DLD1 (cell line): ENCODE results near the gene FURIN.
"Not testable (repeated sequence)": the region's sequence is repeated elsewhere in the genome, so short reads cannot be mapped to it uniquely, and the experiment has no call there.

Experiments used
- in situ Hi-C: cut with HindIII; loops from 2 replicates; pipeline ENCODE4 v1.10.0; 2017; ENCODE audit warnings: low sequenced_read_pairs

The FURIN gene

DNA sequence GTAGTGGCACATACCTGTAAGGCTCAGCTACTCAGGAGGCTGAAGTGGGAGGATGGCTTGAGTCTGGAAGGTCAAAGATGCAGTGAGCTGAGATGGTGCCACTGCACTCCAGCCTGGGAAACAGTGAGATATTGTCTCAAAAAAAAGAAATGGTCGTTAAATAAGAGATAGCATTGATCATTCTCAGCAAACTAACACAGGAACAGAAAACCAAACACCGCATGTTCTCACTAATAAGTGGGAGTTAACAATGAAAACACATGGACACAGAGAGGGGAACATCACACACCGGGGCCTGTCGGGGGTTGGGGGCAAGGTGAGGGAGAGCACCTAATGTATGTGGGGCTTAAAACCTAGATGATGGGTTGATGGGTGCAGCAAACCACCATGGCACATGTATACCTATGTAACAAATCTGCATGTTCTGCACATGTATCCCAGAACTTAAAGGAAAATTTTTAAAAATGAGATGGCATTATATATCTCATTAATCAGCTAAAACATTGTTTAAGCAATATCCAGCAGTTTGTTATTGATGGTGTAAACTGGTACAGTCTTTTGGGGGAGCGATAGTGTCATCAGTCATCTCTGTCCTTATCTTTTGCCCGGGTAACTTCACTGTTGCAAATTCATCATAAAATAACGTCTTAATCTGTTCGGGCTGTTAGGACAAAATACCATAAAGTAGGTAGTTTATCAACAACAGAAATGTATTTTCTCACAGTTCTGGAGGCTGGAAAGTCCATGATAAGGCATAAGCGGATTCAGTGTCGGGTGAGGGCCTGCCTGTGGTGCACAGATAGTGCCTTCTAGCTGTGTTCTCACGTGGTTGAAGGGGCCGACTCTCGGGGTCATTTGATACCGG is 33.0 kb downstream of the FURIN start:
- in situ Hi-C loops = no loop called here

DNA sequence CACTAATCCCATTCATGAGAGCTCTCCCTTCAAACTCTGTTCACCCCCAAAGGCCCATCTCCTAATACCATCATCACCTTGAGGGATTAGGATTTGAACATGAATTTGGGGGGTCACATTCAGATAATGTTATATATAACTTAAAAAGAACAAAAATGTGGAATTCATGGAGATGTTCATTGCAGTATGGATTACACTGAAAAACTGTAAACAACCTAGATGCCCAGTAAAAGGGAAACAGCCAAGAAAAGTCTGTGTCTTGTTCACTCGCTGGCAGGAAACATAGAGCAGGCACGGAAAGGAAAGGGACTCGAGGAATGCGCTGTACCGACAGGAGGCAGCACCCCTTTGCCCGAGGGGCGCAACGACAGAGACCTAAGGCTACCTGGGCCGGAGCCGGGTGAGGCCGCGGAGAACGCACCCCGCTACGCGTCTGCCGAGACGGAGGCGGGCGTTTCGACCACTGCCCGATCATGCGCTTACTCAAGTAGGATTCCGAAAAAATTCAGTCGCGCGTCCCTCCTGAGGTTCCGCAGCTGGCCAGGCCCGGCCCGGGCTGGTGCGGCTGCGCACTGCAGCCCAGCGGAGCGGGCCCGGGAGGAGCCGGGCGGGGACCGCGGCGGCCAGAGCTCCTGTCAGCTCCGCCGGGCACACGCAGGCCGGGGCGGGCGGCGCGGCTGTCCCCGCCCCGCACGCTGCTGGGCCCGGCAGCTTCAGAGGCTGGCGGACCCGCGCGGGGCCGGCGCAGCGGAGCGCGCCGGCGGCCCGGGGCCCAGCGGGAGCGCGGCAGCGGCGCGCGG is 33.9 kb downstream of the FURIN start:
- in situ Hi-C loops = no loop called here

- in situ Hi-C loops = no loop called here
These were observed 34.7 kb downstream of the FURIN start, which contains the start of gene MAN2A2 for GRCh38 chr15:90902840-90903732. Gene MAN2A2 (plus strand): TSS chr15:90903302. CDS start chr15:90904208, 906 bp downstream.

DNA sequence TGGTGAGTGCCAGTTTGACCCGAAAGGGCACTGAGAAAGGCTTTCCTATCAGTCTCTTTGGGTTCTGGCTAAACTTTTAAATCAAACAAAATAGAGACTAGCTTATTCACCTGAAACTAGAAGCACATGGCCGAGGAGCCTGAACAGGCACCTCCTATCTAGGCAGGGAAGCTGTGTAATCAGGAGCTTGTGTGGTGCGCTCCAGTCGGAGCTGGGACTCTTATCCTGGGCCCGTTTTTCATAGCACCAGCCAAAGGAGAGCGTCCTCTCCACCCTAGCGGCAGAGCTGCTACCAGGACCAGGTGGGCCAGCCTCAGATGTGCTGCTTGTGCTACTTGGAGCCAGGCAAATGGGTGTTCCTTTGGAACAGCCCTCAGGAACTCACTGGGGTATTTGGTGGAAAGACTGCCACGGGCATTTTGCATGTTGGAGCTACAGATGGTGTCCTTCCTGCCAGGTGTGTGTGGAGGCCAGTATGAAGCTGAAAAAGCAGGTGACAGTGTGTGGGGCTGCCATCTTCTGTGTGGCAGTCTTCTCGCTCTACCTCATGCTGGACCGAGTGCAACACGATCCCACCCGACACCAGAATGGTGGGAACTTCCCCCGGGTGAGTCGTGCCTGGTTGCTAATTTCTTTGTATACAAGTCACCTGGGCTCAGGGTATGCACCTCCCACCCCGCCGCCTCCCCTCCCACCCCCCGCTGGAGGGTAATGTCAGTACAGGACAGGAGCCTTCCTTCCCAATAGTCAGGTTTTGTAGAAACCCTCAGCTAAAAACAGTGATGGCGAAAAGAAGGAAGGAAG is 35.5 kb downstream of the FURIN start:
- in situ Hi-C loops = no loop called here

GRCh38 chr15:90904746-90905145 is 36.4 kb downstream of the FURIN start:
- in situ Hi-C loops = no loop called here

- in situ Hi-C loops = no loop called here
These were observed 37.2 kb downstream of the FURIN start for GRCh38 chr15:90905306-90906180.

GRCh38 chr15:90906181-90906849 is 37.9 kb downstream of the FURIN start:
- in situ Hi-C loops = no loop called here

DNA sequence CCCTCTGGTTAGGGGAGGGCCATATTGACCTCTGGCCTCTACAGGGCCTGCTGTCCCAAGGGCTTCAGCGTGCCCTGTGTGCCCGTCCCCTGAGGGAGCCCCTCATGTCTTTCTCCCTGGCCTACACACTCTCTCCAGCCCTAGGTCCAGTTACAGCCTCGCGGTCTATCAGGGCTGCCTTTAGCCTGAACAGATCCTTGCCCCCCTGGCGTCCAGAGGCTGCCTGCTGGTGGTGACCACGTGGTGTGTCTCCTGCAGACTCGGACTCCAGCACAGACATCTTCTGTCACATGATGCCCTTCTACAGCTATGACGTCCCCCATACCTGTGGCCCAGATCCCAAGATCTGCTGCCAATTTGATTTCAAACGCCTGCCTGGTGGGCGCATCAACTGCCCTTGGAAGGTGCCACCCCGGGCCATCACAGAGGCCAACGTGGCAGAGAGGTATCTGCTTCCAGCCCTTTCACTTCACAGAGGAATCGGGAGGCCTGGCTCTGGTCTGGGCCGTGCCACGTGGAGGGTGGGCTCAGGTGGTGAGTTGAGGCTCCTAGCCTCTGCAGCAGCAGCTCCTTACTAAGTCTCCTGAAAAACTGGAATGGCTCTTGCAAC is 38.8 kb downstream of the FURIN start:
- in situ Hi-C loops = no loop called here

GRCh38 chr15:90907838-90908507 is 39.6 kb downstream of the FURIN start:
- in situ Hi-C loops = no loop called here

- in situ Hi-C loops = not testable (repeated sequence)
These were observed 41.1 kb downstream of the FURIN start for GRCh38 chr15:90909449-90909848.

GRCh38 chr15:90909976-90910375 is 41.6 kb downstream of the FURIN start:
- in situ Hi-C loops = no loop called here

- in situ Hi-C loops = no loop called here
These were observed 42.3 kb downstream of the FURIN start for GRCh38 chr15:90910441-90911301.

DNA sequence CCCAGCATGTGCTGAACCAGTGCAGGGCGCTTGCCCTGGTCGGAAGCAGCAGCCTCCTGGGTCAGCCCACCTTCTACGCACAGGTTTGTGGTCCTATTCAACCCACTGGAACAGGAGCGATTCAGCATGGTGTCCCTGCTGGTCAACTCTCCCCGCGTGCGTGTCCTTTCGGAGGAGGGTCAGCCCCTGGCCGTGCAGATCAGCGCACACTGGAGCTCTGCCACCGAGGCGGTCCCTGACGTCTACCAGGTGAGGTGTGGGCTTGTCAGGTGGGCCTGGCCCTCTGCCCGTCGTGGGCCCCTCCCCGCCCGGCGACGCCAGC is 42.9 kb downstream of the FURIN start:
- in situ Hi-C loops = no loop called here

DNA sequence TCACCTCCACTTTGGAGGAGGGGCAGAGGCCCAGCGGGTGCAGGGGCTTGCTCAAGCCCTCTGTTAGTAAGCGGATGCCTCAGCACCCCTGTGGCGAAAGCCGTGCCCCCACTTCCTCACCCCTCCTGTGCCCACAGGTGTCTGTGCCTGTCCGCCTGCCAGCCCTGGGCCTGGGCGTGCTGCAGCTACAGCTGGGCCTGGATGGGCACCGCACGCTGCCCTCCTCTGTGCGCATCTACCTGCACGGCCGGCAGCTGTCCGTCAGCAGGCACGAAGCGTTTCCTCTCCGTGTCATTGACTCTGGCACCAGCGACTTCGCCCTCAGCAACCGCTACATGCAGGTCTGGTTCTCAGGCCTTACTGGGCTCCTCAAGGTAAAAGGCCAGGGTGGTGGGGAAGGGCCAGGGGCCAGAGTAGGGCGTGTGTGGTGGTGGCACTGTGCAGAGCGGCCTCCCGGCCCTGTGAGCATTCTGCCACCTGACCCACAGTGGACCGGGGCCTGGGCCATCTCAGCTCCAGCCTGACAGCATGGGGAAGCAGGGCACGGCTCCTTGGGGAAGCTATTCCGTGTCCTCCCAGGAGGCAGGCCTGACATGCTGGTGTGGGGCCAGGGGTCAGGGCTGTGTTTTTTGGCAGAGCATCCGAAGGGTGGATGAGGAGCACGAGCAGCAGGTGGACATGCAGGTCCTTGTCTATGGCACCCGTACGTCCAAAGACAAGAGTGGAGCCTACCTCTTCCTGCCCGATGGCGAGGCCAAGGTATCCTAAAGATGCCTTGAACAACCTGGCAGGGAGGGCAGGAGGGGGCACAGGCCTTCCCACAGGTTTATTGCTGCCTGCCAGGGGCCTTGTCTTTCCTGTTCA is 43.8 kb downstream of the FURIN start:
- in situ Hi-C loops = no loop called here

DNA sequence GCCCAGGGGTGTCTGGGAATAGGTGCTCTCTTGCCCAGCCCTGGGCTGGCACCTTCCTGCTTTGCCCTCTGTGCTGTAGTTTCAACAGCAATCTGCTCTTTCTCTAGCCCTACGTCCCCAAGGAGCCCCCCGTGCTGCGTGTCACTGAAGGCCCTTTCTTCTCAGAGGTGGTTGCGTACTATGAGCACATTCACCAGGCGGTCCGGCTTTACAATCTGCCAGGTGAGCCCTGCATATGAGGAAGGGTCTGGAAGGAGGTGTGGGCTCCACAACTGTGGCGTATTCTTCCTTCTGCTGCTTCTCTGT is 44.3 kb downstream of the FURIN start:
- in situ Hi-C loops = no loop called here

GRCh38 chr15:90913398-90913944 is 45.1 kb downstream of the FURIN start:
- in situ Hi-C loops = no loop called here
